T-helper 9 cell (primary cell): Measurements from ENCODE around the gene TWSG1.
"Not testable (repeated sequence)": the region's sequence is repeated elsewhere in the genome, so short reads cannot be mapped to it uniquely, and the experiment has no call there.

Source experiments
- DNase-seq: peaks from one replicate; pipeline ENCODE4 v3.0.0-alpha.2; 2020

The TWSG1 gene

DNA sequence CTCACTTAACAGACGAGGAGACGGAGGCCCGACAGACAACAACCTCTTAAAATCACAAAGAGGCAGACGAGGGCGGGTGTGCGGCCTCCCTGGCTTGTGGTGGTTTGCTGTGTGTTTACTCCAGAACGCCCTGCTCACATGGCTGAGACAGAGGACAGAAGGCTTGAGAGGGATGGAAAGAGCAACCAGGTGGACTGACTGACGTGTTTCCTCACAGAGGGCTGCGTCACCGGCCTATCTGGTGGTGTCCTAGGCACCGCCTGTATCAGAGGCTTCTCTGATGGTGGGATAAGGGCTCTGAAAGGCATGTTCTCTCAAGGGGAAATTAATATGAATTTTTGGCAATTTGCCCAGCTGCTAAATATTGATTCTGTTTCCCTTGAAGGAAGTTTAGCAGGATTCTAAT, 93.7 kb downstream of the TWSG1 start:
- DNase-seq, result no peak

GRCh38 chr18:9428862-9429661, 94.5 kb downstream of the TWSG1 start:
- DNase-seq, result no peak

- DNase-seq, result no peak
These were observed 95.1 kb downstream of the TWSG1 start for GRCh38 chr18:9429662-9429993.

- DNase-seq, result not testable (repeated sequence)
These were observed 95.7 kb downstream of the TWSG1 start for GRCh38 chr18:9430315-9430714.

DNA sequence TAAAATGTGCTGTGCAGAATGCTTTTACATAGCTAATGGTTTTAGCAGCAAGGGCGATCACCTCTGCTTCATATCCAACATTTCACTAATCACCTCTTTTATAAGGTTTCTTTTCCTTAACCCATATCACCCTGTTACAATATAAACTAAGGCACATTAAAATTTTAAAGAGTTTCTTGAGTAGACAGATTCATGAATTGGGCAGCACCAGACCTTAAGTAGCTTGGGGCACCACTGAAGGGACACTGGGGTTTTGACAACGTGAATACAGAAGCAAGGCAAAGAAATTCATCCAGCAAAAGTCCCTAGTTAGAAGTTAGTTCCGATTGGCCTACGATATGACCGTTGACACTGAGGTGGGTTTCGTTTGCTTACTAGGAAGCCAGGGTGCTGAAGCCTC, 96.7 kb downstream of the TWSG1 start:
- no peak for DNase-seq

DNA sequence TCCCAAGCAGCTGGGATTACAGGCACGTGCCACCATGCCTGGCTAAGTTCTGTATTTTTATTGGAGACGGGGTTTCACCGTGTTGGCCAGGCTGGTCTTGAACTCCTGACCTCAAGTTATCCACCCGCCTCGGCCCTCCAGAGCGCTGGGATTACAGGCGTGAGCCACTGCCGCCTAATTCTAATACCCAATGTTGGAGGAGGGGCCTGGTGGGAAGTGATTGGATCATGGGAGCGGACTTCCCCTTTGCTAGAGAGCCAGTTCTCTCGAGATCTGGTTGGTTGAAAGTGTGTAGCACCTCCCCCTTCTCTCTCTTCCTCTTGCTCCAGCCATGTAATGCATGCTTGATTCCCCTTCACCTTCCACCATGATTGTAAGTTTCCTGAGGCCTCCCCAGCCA, 98.5 kb downstream of the TWSG1 start:
- not testable (repeated sequence) for DNase-seq

DNA sequence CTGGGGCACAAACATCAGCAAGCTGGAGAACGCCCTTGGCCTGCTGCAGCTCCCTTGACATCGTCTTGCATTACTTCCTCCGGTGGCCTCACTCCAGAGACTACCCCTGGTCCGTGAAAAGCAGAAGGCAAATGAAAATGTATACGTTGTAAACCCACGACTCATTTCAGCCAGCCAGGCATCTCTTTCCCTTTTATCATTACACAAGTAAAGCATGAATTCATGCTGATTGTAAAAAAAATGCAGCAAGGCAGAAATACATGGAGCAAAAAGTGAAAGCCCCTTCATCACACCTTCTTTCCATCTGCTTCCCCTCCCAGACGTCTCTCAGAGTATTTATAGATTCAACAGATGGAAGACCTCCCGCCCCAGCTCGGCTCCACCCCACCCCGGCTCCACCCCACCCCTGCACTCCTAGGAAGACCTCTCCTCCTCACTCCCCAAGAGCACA, 99.1 kb downstream of the TWSG1 start:
- no peak for DNase-seq

DNA sequence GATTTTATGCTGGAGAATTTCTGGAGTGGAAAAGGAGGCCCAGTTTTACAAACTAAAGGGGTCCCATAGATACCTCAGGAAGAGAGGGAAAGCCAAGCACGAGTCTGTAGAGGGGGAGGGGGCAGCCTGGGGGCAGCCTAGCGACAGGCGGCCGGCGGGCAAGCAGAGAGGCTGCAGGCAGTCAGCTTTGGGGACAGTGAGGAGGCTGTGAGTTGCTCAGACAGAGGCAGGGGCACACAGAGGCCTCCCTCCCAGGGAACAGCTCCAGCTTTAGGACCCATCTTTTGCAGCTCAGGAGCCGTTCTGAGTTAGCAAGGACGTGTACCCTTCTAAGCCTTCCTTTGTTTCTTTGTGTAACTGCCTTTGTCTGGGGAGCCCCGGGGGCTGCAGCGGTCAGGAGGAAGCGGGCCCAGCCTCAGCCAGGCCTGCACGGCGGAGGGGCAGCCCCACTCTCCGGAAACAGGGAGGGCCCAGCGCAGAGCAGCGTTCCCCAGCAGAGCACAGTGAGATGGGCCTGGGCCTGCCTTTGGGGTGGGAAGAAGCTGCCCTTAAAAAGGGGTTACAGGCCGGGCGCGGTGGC, 99.6 kb downstream of the TWSG1 start:
- no peak for DNase-seq

- no peak for DNase-seq
These were observed 100.5 kb downstream of the TWSG1 start for GRCh38 chr18:9435041-9435440.

DNA sequence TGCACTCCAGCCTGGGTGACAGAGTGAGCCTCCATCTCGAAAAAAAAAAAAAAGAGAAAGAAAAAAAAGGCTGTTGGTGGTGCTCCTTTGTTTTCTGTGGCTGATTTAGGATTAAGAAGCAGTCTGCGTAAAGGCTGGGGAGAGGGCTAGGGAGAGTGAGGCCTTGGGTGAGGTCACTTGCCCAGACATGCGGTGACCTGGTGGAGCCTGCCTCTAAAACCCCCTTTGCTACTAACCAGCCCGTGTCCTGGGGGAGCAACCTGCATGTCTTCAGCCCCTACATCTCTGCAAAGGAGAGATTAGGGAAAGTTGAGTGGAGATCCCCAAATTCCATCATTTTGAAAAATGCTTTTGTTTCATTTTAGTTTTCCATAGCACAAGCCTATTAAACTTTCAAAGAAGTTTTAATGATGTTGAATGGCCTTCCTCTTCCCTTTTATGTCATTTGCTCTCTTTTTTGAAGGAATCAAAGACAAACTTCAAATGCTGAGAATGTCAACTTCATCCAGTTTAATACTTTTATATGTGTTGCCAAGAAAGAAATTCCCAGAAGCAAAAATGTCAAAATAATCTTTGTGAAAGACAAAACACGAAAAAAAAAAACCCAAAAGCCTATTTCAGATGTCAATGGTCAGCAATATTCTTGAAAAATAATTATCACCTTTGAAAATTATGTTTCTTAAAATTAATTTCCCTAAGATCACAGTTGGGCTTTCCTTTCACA, 101.8 kb downstream of the TWSG1 start:
- DNase-seq, result no peak

DNA sequence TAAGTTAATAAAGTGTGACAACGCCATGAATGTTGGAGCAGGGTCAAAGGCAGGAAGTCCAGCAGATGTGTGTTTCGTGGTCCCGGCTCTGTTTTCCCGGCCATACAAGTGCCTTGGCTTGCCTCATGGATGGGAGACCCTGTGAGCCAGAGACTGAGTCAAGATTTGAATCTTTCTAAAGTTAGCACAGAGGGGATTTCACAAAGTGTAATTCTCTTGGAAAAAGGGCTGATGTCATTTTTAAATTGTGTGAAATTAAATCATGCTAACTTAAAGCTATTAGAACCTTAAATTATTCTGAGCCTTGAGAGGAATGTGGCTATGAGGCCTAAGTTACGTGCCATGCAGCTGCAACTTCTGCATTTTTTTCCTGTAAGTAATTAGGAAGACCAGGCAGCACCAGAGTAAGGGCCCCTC, 102.5 kb downstream of the TWSG1 start:
- DNase-seq, result no peak

- DNase-seq, result no peak
These were observed 103.1 kb downstream of the TWSG1 start for GRCh38 chr18:9437672-9438071.

- DNase-seq, result no peak
These were observed 106.5 kb downstream of the TWSG1 start for GRCh38 chr18:9441061-9441460.

- DNase-seq, result no peak
These were observed 110.0 kb downstream of the TWSG1 start for GRCh38 chr18:9444549-9444948.

DNA sequence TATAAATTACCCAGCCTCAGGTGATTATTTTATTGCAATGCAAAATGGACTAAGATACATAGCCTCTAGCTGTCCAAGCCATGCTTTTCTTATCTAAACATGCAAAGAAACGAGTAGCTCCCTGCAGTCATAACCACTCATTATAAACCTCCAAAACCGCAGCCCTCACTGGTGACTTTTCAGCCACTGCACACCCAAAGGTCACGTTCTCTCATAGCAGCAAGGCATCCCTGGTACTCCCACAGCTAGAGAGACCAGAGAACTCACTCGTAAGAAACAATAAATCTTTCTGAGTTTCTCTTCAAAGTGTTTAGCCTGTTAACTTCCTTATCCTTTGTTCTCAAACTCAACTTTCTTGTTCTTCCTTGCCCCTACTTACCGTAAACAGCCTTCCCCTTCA, 112.3 kb downstream of the TWSG1 start:
- DNase-seq, result no peak

GRCh38 chr18:9447334-9447733, 112.8 kb downstream of the TWSG1 start:
- DNase-seq, result no peak

DNA sequence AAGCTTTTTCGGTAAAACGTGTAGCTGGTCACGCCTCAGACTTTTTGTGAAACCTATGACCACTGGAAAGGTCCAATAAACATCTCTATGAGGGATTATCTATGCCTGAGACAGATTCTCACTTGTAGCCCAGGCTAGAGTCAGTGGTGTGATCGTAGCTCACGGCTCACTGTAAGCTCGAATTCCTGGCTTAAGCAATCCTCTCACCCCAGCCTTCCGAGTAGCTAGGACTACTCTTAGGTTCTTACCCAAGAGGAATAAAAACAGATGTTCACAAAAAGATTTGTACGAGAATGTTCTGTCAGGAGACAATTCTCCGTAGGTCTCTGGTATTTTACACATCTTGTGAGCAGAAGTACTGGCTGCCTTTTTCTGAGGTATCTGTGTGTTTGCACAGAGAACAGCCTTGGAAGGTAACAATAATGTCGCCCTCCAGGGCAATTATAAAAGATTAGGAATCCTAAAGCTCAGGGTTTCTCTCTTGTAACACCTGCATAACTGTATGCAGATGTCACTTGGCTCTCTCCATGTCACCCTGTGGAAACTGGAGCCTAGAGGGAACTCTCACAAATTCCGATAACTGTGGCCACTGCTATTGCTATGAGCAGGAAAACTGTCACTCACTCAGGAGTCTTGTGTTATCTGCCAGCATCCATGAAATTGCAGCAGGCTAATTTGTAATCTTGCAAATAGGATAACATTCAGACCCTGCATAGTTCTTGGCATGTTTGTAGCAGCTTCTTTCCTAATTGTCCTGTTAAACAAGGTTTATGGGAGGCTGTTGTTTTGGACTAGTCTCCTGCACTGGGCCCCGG, 115.2 kb downstream of the TWSG1 start:
- DNase-seq, result no peak

DNA sequence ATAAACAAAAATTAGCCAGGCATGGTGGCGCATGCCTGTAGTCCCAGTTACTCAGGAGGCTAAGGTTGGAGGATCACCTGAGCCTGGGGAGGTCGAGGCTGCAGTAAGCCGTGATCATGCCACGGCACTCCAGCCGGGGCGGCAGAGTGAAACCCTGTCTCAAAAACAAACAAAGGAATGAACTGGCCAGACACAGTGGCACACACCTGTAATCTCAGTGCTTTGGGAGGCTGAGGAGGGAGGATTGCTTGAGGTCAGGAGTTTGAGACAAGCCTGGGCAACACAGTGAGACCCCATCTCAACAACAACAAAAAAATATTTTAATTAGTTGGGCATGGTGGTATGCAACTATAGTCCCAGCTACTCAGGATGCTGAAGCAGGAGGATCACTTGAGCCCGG, 116.3 kb downstream of the TWSG1 start:
- not testable (repeated sequence) for DNase-seq
